ENCODE measurements around the gene PTGES2. TPM values are rescaled to one million over a fixed set of nuclear protein-coding genes. Genes with fewer than 3 reads are reported as not detected.

The PTGES2 gene
- total and polyA plus RNA-seq, 2 of the 13 experiments (the other 11 are each of a cell fraction or from before 2014, with no cell fraction given): 63.7 to 79.8 TPM

GRCh38 chr9:128127990-128128835 lies 684 bp upstream of the PTGES2 start (continued):
- TF ChIP-seq BATF2 (CRISPR knock-in tag; IDR thresholded peaks at IDR 0.05): peak; percentile 58; the same call in 1 of the 2 replicates
- no peak for TF ChIP-seq DBP (CRISPR knock-in tag; IDR thresholded peaks at IDR 0.05; ENCODE audit: not compliant biosample characterization)
- TF ChIP-seq ZNF430 (CRISPR knock-in tag; IDR thresholded peaks at IDR 0.05): no peak
- no peak for TF ChIP-seq RBM22 (optimal IDR thresholded peaks at IDR 0.05; ENCODE audit: low read length)
- TF ChIP-seq ZNF605 (CRISPR knock-in tag; IDR thresholded peaks at IDR 0.05): no peak; the same call in 1 of the 2 replicates
- peak; percentile 83 for TF ChIP-seq KDM2A (CRISPR knock-in tag; IDR thresholded peaks at IDR 0.05; ENCODE audit: borderline replicate concordance, low read depth)
- TF ChIP-seq ZNF674 (CRISPR knock-in tag; IDR thresholded peaks at IDR 0.05; ENCODE audit: low read depth): no peak
- TF ChIP-seq HNRNPH1 (optimal IDR thresholded peaks at IDR 0.05; ENCODE audit: low read depth, low read length): no peak
- peak; percentile 74; the same call in 1 of the 2 replicates for TF ChIP-seq YEATS2 (CRISPR knock-in tag; IDR thresholded peaks at IDR 0.05; ENCODE audit: borderline replicate concordance)
- TF ChIP-seq EEA1 (CRISPR knock-in tag; IDR thresholded peaks at IDR 0.05; ENCODE audit: borderline replicate concordance): no peak
- TF ChIP-seq SUZ12 (IDR thresholded peaks at IDR 0.05; ENCODE audit: low read depth, low read length): no peak
- no peak for TF ChIP-seq MTF2 (CRISPR knock-in tag; IDR thresholded peaks at IDR 0.05; ENCODE audit: borderline replicate concordance)
- no peak for TF ChIP-seq U2AF1 (optimal IDR thresholded peaks at IDR 0.05; ENCODE audit: low read depth, low read length)
- 0 out of 2 replicates have a peak, but pooled peaks have one; percentile 46 for TF ChIP-seq SNAPC4 (CRISPR knock-in tag; IDR thresholded peaks at IDR 0.05)
- TF ChIP-seq RARG (CRISPR knock-in tag; IDR thresholded peaks at IDR 0.05; ENCODE audit: low read depth): no peak
- TF ChIP-seq AKNA (CRISPR knock-in tag; IDR thresholded peaks at IDR 0.05; ENCODE audit: borderline replicate concordance): no peak
